ENCODE measurements around the gene EFNB3. TPM values are rescaled to one million over a fixed set of nuclear protein-coding genes. Genes with fewer than 3 reads are reported as not detected.
A peak's percentile ranks its signal among the peaks of the same experiment; 100 is the strongest.

Gene EFNB3
- total RNA-seq, 2 experiments from 2014 or later, result not detected

- TF ChIP-seq CTCF (IDR thresholded peaks at IDR 0.05), result no peak
- Histone ChIP-seq H3K4me1 (ENCODE audit: insufficient read depth, low read length) (peaks cover 21% of the 10 kb centered on the region), H3K27me3 (ENCODE audit: control insufficient read depth in 1 of 2, insufficient read depth in 2 of 2, low read length in 2 of 2) (peaks cover 60 to 76% of the 10 kb centered on the region in 2 experiments), H3K36me3 (ENCODE audit: insufficient read depth, low read length) (no peaks in the 10 kb centered on the region), H3K4me3 (ENCODE audit: low read length) (no peak overlapping the region), H3K27ac (ENCODE audit: low read depth in 1 of 2, low read length in 2 of 2) (no peak overlapping the region), H3K9me3 (ENCODE audit: control insufficient read depth in 1 of 2, insufficient read depth in 1 of 2, low read length in 2 of 2) (peaks cover 0 to 14% of the 10 kb centered on the region in 2 experiments)
- POLR2A ChIA-PET, result no interaction called here
- ATAC-seq (ENCODE audit: poor library complexity), result no peak
- Mint-ChIP-seq H3K4me3 (peak overlapping the region; percentile 30), H3K4me1 (ENCODE audit: low read depth) (peaks cover 32% of the 10 kb centered on the region), H3K27ac (no peak overlapping the region), H3K36me3 (ENCODE audit: low read depth) (no peaks in the 10 kb centered on the region), H3K9me3 (no peaks in the 10 kb centered on the region), H3K27me3 (peaks cover 87% of the 10 kb centered on the region)
- no peak for DNase-seq
- CTCF ChIA-PET, result interaction anchor here (1.8 kb wide), 1 partner anchor 29 kb away, joined by 7 read pairs; the partner anchor contains the start of gene TP53
- intact Hi-C loops (cut with DNase I, micrococcal nuclease), result no loop called here
Measured at GRCh38 chr17:7715936-7716886, 11.2 kb downstream of the EFNB3 start.

DNA sequence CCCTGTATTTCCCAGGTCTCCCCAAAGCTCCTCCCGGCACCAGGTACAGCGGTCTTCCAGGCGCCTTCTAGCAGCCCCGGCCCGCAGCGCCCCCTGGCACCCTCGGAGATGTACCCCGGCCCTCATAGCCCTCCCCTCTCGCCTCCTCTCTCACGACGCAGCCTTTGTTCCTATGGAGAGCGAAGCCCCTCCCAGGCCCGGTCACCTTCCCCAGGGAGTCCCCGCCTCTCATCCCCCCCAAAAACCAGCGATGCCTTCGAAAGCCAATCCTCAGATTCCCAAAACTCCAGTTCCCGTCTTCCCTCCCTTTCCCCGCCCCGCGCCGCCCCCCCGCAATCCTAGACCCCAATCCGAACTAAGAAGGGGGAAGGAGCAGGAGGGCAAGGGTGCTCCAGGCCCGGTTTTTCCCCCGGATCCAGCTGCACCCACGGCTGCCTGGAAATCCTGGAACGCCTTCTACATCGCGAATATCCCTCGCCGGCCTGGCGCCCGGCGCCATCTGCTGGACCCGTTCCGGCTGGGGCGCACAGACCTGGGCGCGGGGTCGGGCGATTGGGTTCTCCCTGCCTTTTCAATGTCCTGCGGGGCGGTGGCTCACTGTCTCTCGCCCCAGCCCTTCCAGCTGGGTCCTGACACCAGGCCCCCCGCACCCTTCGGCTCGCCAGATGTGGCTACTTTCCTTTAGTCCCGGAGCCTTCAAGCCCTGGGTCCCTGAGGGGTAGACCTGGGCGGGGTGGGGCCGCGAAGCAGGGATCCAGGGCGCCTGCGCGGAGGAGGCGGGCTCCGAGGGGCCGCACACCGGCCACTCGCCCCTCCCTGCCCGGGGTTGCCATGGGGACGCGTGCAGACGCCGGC lies 12.1 kb downstream of the EFNB3 start, which contains the start of gene DNAH2:
DNAH2 (plus strand) TSS at position 844 of the 855 bp plus-strand sequence. CDS start 1,991 bp downstream, outside the sequence.
- H3K27me3 ChIP-seq (ENCODE audit: control insufficient read depth in 1 of 2, insufficient read depth in 2 of 2, low read length in 2 of 2), result peaks cover 60 to 72% of the 10 kb centered on the region in 2 experiments
- H3K4me3 ChIP-seq (ENCODE audit: low read length), result peak within 1 kb of the TSS; percentile 20
- peaks cover 21% of the 10 kb centered on the region for H3K4me1 ChIP-seq (ENCODE audit: insufficient read depth, low read length)
- ChIA-PET POLR2A (no interaction called here), CTCF (interaction anchor here (1.8 kb wide), 1 partner anchor 30 kb away, joined by 7 read pairs; the partner anchor contains the start of gene TP53)
- Mint-ChIP-seq H3K27ac (no peak within 1 kb of the TSS), H3K9me3 (no peaks in the 10 kb centered on the region), H3K27me3 (peaks cover 85% of the 10 kb centered on the region), H3K4me3 (peak within 1 kb of the TSS; percentile 67), H3K36me3 (ENCODE audit: low read depth) (no peaks in the 10 kb centered on the region), H3K4me1 (ENCODE audit: low read depth) (peaks cover 28% of the 10 kb centered on the region)
- DNase-seq (peak in 4 of 14 experiments; percentile 14 to 49 (median 39)), ATAC-seq (ENCODE audit: poor library complexity) (peak; percentile 31)
- H3K27ac ChIP-seq (ENCODE audit: low read depth in 1 of 2, low read length in 2 of 2), result no peak within 1 kb of the TSS
- intact Hi-C loops (cut with DNase I, micrococcal nuclease), result no loop called here
- TF ChIP-seq CTCF (IDR thresholded peaks at IDR 0.05), result peak; percentile 14
- H3K36me3 ChIP-seq (ENCODE audit: insufficient read depth, low read length), result no peaks in the 10 kb centered on the region
- H3K9me3 ChIP-seq (ENCODE audit: control insufficient read depth in 1 of 2, insufficient read depth in 1 of 2, low read length in 2 of 2), result peaks cover 0 to 14% of the 10 kb centered on the region in 2 experiments

DNA sequence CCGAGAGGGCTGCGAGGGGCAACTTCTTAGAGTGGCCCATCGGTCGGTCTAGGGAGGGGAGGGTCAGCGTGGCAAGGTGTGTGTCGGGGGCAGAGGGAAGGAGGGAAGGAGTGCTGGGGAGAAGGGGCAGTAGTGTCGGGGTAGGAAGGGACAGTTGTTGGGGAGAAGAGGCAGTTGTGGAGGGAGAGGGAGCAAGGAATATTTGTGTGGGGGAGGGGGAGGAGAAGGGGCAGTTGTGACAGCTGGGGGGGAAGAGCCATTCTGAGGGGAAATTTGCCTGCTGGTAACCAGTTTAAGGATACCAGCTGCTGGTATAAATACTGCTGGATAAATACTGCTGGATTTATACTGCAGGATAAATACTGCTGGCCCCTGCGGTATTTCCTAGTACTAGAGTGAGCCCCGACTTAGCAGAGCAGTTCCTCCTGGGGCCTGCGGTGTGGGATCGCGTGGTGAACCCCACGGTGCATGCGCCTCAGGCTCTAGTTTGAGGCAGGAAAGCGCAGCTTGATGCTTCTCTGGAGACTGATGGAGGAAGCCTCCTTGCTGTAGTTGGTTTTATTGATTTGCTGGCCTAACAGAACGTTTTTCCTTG lies 12.9 kb downstream of the EFNB3 start:
- Histone ChIP-seq H3K36me3 (ENCODE audit: insufficient read depth, low read length) (no peaks in the 10 kb centered on the region), H3K9me3 (ENCODE audit: control insufficient read depth in 1 of 2, insufficient read depth in 1 of 2, low read length in 2 of 2) (peaks cover 0 to 14% of the 10 kb centered on the region in 2 experiments), H3K27ac (ENCODE audit: low read depth in 1 of 2, low read length in 2 of 2) (no peak overlapping the region), H3K27me3 (ENCODE audit: control insufficient read depth in 1 of 2, insufficient read depth in 2 of 2, low read length in 2 of 2) (peaks cover 63 to 72% of the 10 kb centered on the region in 2 experiments), H3K4me3 (ENCODE audit: low read length) (peak overlapping the region; percentile 20), H3K4me1 (ENCODE audit: insufficient read depth, low read length) (peaks cover 21% of the 10 kb centered on the region)
- no peak overlapping the region for H3K27ac Mint-ChIP-seq
- ChIA-PET CTCF (no interaction called here), POLR2A (no interaction called here)
- no peaks in the 10 kb centered on the region for H3K36me3 Mint-ChIP-seq (ENCODE audit: low read depth)
- no peaks in the 10 kb centered on the region for H3K9me3 Mint-ChIP-seq
- peak in 5 of 14 experiments; percentile 20 to 50 (median 33) for DNase-seq
- ATAC-seq (ENCODE audit: poor library complexity), result peak; percentile 82
- peak overlapping the region; percentile 64 for H3K4me3 Mint-ChIP-seq
- intact Hi-C loops (cut with DNase I, micrococcal nuclease), result no loop called here
- peaks cover 28% of the 10 kb centered on the region for H3K4me1 Mint-ChIP-seq (ENCODE audit: low read depth)
- no peak for TF ChIP-seq CTCF (IDR thresholded peaks at IDR 0.05)
- H3K27me3 Mint-ChIP-seq, result peaks cover 83% of the 10 kb centered on the region
